GM10266 (cell line): ENCODE measurements around the gene C12orf57.
A peak's percentile ranks its signal among the peaks of the same experiment; 100 is the strongest.

Experiments used
- DNase-seq: peaks from one replicate; pipeline ENCODE4 v3.0.0; 2012; ENCODE audit errors: extremely low spot score
- CTCF ChIP-seq: IDR thresholded peaks from 2 replicates; pipeline ENCODE4 v1.5.1; 2012; ENCODE audit warnings: mild to moderate bottlenecking, low read depth; ENCODE audit not compliant: control insufficient read depth, insufficient read depth; ENCODE audit errors: missing control alignments

Gene C12orf57

GRCh38 chr12:6941782-6942181, 2.0 kb upstream of the C12orf57 start:
- DNase-seq = no peak
- no peak for TF ChIP-seq CTCF

GRCh38 chr12:6942331-6942665, 1.5 kb upstream of the C12orf57 start:
- no peak for TF ChIP-seq CTCF
- no peak for DNase-seq

- DNase-seq = peak; percentile 92
- TF ChIP-seq CTCF = no peak
These were observed 467 bp upstream of the C12orf57 start for GRCh38 chr12:6943389-6943721.

GRCh38 chr12:6944381-6945186, 762 bp downstream of the C12orf57 start:
- peak; percentile 95 for TF ChIP-seq CTCF
- DNase-seq = peak; percentile 81

GRCh38 chr12:6945613-6946012, 1.8 kb downstream of the C12orf57 start:
- no peak for DNase-seq
- no peak for TF ChIP-seq CTCF

GRCh38 chr12:6946033-6946919, 2.5 kb downstream of the C12orf57 start:
- peak; percentile 66 for DNase-seq
- no peak for TF ChIP-seq CTCF

- DNase-seq = no peak
- no peak for TF ChIP-seq CTCF
These were observed 3.1 kb downstream of the C12orf57 start for GRCh38 chr12:6946920-6947374.
